Hepatocyte (in vitro differentiated cells): ENCODE measurements around the gene C7orf33.

Experiments
- EZH2phosphoT487 ChIP-seq: fragments of 200-600 bp; sonication (generic); IDR thresholded peaks from one replicate; pipeline ENCODE4 v1.6.1; 2018; ENCODE audit warnings: antibody characterized with exemption, mild to moderate bottlenecking, low read depth, moderate library complexity; ENCODE audit not compliant: unreplicated experiment, severe bottlenecking
- TF ChIP-seq, protein P1 (sequence below): fragments of 200-600 bp; sonication (generic); IDR thresholded peaks from 2 replicates; pipeline ENCODE4 v1.5.1; 2016; ENCODE audit warnings: antibody characterized with exemption, mild to moderate bottlenecking; ENCODE audit not compliant: poor library complexity

DNA sequence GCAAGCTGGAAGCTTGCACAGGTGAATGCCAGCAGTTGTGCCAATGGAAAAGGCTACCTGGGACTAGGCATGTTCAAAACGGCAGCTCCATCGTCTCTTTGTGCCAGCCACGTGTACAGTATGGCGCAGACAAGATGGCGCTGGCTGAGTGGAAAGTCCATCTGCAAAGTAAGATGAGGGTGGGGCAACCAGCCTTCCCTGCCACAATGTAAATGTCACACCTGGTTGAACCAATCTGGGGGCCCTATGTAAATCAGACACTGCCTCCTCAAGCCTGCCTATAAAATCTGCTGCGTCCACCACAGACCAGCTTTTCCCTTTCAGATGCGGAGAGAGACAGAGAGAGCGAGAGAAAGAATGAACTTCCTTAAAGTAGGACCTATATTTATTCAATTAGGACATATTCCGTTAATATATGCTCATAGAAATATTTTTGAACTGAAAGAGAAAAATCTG is 18.5 kb upstream of the C7orf33 start:
- TF ChIP-seq, protein P1, sequence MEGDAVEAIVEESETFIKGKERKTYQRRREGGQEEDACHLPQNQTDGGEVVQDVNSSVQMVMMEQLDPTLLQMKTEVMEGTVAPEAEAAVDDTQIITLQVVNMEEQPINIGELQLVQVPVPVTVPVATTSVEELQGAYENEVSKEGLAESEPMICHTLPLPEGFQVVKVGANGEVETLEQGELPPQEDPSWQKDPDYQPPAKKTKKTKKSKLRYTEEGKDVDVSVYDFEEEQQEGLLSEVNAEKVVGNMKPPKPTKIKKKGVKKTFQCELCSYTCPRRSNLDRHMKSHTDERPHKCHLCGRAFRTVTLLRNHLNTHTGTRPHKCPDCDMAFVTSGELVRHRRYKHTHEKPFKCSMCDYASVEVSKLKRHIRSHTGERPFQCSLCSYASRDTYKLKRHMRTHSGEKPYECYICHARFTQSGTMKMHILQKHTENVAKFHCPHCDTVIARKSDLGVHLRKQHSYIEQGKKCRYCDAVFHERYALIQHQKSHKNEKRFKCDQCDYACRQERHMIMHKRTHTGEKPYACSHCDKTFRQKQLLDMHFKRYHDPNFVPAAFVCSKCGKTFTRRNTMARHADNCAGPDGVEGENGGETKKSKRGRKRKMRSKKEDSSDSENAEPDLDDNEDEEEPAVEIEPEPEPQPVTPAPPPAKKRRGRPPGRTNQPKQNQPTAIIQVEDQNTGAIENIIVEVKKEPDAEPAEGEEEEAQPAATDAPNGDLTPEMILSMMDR: no peak
- TF ChIP-seq EZH2phosphoT487: no peak
